Mucosa of stomach (tissue), 1 donor: ENCODE measurements around the gene DEPDC1.

Experiments used
- H3K27me3 ChIP-seq: one replicate; pipeline ENCODE4 v1.7.0; 2013; ENCODE audit warnings: mild to moderate bottlenecking, low read length; ENCODE audit not compliant: control insufficient read depth, insufficient read depth
- H3K36me3 ChIP-seq: one replicate; pipeline ENCODE4 v1.7.0; 2013; ENCODE audit warnings: low read length; ENCODE audit not compliant: control insufficient read depth, insufficient read depth
- H3K4me1 ChIP-seq: one replicate; pipeline ENCODE4 v1.7.0; 2013; ENCODE audit warnings: mild to moderate bottlenecking, low read length; ENCODE audit not compliant: control insufficient read depth, insufficient read depth
- H3K4me3 ChIP-seq: one replicate; pipeline ENCODE4 v1.7.0; 2013; ENCODE audit warnings: low read length
- H3K9ac ChIP-seq: one replicate; pipeline ENCODE4 v1.7.0; 2013; ENCODE audit warnings: mild to moderate bottlenecking, low read length, moderate library complexity
- H3K9me3 ChIP-seq: one replicate; pipeline ENCODE4 v1.7.0; 2013; ENCODE audit warnings: mild to moderate bottlenecking, low read length, moderate library complexity; ENCODE audit not compliant: control insufficient read depth
- donor health status: Pancreatic carcinoma.

DEPDC1 gene

DNA sequence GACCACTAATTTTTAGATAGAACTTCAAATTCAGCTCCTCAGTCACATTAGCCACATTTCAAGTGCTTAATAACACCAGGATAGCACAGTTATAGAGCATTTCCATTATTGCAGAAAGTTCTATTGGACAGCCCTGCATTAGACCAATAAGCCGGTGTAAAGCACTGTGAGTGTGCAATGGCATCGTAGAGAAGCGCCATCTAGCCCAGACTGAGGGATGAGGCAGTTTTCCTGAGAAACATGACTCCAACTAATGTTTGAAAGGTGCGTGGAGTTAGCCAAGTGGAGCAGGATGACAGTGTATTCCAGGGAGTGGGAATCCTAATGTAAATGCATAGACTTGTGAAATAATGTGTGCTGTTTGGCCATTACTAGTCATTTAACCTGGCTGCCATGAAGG lies 54.9 kb downstream of the DEPDC1 start:
- Histone ChIP-seq H3K9me3 (no peaks in the 10 kb centered on the region), H3K36me3 (no peaks in the 10 kb centered on the region), H3K27me3 (no peaks in the 10 kb centered on the region), H3K4me3 (no peak overlapping the region), H3K4me1 (peaks cover 2% of the 10 kb centered on the region), H3K9ac (no peak overlapping the region)

GRCh38 chr1:68438310-68438709 lies 58.6 kb downstream of the DEPDC1 start:
- no peak overlapping the region for H3K9ac ChIP-seq
- H3K4me3 ChIP-seq = no peak overlapping the region
- peaks cover 8% of the 10 kb centered on the region for H3K4me1 ChIP-seq
- no peaks in the 10 kb centered on the region for H3K27me3 ChIP-seq
- H3K36me3 ChIP-seq = no peaks in the 10 kb centered on the region
- H3K9me3 ChIP-seq = no peaks in the 10 kb centered on the region

DNA sequence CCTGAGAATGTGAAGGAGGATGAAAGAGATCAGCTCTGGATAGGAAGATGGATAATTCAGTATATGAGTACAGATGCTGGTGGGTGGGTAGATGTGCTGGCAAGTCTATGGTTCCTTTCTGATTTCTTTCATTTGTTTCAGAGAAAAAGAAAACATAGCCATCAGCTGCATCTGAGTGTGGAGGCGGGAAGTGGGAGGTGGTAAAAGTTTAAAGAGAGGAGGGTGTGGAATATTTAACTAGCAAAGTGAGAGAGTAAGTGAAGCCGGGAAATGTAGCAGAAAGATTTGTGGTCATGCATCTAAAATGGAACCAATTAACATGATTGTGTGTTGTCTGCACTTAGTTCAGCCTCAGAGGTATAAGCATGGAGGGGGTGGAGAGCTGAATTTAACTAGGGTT lies 63.5 kb downstream of the DEPDC1 start:
- Histone ChIP-seq H3K9me3 (no peaks in the 10 kb centered on the region), H3K27me3 (no peaks in the 10 kb centered on the region), H3K9ac (no peak overlapping the region), H3K4me3 (no peak overlapping the region), H3K36me3 (no peaks in the 10 kb centered on the region), H3K4me1 (peaks cover 9% of the 10 kb centered on the region)

- Histone ChIP-seq H3K4me3 (no peak overlapping the region), H3K9ac (no peak overlapping the region), H3K36me3 (no peaks in the 10 kb centered on the region), H3K9me3 (no peaks in the 10 kb centered on the region), H3K4me1 (peaks cover 7% of the 10 kb centered on the region), H3K27me3 (no peaks in the 10 kb centered on the region)
Measured at GRCh38 chr1:68431076-68431475, 65.8 kb downstream of the DEPDC1 start.

DNA sequence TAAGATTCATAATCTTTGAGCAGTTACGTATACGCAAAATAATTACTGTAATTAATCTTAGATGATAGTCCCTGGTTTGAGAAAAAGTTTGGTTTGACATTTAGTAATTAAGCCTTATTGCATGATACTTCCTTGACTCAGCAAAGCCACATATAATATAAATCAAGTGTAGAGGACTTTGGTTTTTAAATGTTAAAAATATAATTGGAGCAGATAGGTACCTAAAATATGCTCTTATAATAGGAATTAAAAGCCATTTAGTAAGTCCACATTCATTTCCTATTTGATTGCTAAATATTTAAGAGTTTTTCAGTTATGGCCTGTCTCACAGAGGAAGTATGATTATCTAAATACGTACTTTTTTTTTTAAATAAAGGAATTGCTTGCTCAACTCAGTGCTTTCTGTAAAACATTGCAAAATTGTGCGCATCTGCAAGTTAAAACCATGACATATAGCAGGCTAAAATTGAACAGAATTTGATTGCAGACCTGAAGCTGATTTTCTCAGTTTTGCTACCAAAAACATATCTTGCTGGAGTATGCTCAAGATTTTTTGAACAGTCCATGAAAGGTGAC lies 67.6 kb downstream of the DEPDC1 start:
- no peaks in the 10 kb centered on the region for H3K9me3 ChIP-seq
- H3K9ac ChIP-seq = no peak overlapping the region
- peaks cover 7% of the 10 kb centered on the region for H3K4me1 ChIP-seq
- no peaks in the 10 kb centered on the region for H3K27me3 ChIP-seq
- no peaks in the 10 kb centered on the region for H3K36me3 ChIP-seq
- no peak overlapping the region for H3K4me3 ChIP-seq

DNA sequence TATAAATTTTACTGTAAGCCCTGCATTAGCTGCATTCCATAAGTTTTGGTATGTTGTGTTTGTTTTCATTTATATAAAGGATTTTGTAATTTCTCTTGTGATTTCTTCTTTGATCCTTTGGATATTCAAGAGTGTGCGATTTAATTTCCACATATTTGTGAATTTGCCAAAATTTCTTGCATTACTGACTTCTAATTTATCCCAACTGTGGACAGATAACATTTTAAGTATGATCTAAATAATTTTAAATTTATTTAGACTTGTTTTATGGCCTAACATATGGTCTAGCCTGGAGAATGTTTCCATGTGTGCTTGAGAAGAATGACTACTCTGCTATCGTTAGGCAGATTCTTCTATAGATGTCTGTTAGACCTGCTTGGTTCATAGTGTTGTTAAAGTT lies 70.3 kb downstream of the DEPDC1 start:
- Histone ChIP-seq H3K27me3 (no peaks in the 10 kb centered on the region), H3K4me1 (no peaks in the 10 kb centered on the region), H3K9me3 (no peaks in the 10 kb centered on the region), H3K4me3 (no peak overlapping the region), H3K36me3 (no peaks in the 10 kb centered on the region), H3K9ac (no peak overlapping the region)
